ENCODE measurements around the gene FLVCR1.
"Not testable (repeated sequence)": the region's sequence is repeated elsewhere in the genome, so short reads cannot be mapped to it uniquely, and the experiment has no call there.

The FLVCR1 gene

GRCh38 chr1:212860713-212861581, 2.9 kb downstream of the FLVCR1 start:
- no peak for DNase-seq (ENCODE audit: low read depth, low spot score)

GRCh38 chr1:212862111-212862690, 4.1 kb downstream of the FLVCR1 start:
- DNase-seq (ENCODE audit: low read depth, low spot score) = no peak

GRCh38 chr1:212863345-212863744, 5.3 kb downstream of the FLVCR1 start:
- not testable (repeated sequence) for DNase-seq (ENCODE audit: low read depth, low spot score)

GRCh38 chr1:212864201-212864600, 6.1 kb downstream of the FLVCR1 start:
- no peak for DNase-seq (ENCODE audit: low read depth, low spot score)

- no peak for DNase-seq (ENCODE audit: low read depth, low spot score)
Measured at GRCh38 chr1:212867192-212867591, 9.1 kb downstream of the FLVCR1 start.

GRCh38 chr1:212871976-212872375, 13.9 kb downstream of the FLVCR1 start:
- no peak for DNase-seq (ENCODE audit: low read depth, low spot score)

GRCh38 chr1:212873518-212873917, 15.4 kb downstream of the FLVCR1 start:
- no peak for DNase-seq (ENCODE audit: low read depth, low spot score)

- DNase-seq (ENCODE audit: low read depth, low spot score) = no peak
Measured at GRCh38 chr1:212878418-212878817, 20.3 kb downstream of the FLVCR1 start.

GRCh38 chr1:212879947-212880690, 22.0 kb downstream of the FLVCR1 start:
- DNase-seq (ENCODE audit: low read depth, low spot score) = no peak

GRCh38 chr1:212884592-212884991, 26.5 kb downstream of the FLVCR1 start:
- no peak for DNase-seq (ENCODE audit: low read depth, low spot score)

GRCh38 chr1:212892108-212892507, 34.0 kb downstream of the FLVCR1 start:
- DNase-seq (ENCODE audit: low read depth, low spot score) = no peak

GRCh38 chr1:212899845-212900244, 41.8 kb downstream of the FLVCR1 start:
- DNase-seq (ENCODE audit: low read depth, low spot score) = no peak

GRCh38 chr1:212901290-212901689, 43.2 kb downstream of the FLVCR1 start:
- DNase-seq (ENCODE audit: low read depth, low spot score) = no peak

- no peak for DNase-seq (ENCODE audit: low read depth, low spot score)
Measured at GRCh38 chr1:212902054-212902453, 44.0 kb downstream of the FLVCR1 start.

GRCh38 chr1:212903664-212904063, 45.6 kb downstream of the FLVCR1 start:
- DNase-seq (ENCODE audit: low read depth, low spot score) = no peak

GRCh38 chr1:212908071-212908470, 50.0 kb downstream of the FLVCR1 start:
- DNase-seq (ENCODE audit: low read depth, low spot score) = not testable (repeated sequence)

GRCh38 chr1:212908971-212909370, 50.9 kb downstream of the FLVCR1 start:
- no peak for DNase-seq (ENCODE audit: low read depth, low spot score)

GRCh38 chr1:212909652-212910063, 51.6 kb downstream of the FLVCR1 start:
- no peak for DNase-seq (ENCODE audit: low read depth, low spot score)

GRCh38 chr1:212910213-212910612, 52.1 kb downstream of the FLVCR1 start:
- DNase-seq (ENCODE audit: low read depth, low spot score) = not testable (repeated sequence)

GRCh38 chr1:212913638-212914037, 55.6 kb downstream of the FLVCR1 start:
- not testable (repeated sequence) for DNase-seq (ENCODE audit: low read depth, low spot score)

GRCh38 chr1:212914110-212914509, 56.0 kb downstream of the FLVCR1 start:
- DNase-seq (ENCODE audit: low read depth, low spot score) = not testable (repeated sequence)

GRCh38 chr1:212914789-212915188, 56.7 kb downstream of the FLVCR1 start:
- DNase-seq (ENCODE audit: low read depth, low spot score) = no peak
